ENCODE results near the gene FMO1. TPM values are rescaled to one million over a fixed set of nuclear protein-coding genes. Genes with fewer than 3 reads are reported as not detected.

FMO1 gene
- total RNA-seq, 1 experiment from 2014 or later = not detected

DNA sequence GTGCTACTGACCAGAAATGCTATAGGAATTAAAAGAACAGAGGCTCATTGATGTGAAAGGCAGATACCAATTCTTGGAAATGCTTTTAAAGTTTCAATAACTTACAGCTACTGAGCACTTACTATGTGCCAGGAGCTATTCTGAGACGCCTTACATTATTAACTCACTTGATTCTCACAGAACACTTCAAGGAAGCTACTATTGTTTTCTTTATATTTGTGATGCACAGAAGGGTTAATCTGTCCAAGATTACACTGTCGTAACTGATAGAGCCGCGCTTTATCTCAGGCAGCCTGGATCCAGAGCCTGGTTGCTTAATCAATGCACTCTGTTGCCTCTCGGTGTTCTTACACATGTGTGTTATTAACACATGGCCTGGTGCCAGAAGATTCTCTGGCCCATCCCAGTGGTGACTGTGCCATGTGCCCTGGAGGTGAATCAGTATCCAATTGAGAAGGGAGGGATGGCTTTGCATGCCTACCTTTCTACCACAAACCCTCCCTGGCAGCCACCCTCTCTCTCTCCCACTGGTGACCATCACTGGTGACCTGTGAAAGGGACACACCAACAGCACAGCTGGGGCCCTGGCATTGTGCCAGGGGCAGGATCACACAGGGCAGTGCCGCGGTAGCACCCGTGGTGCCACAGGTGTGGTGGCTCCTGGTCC is 8.8 kb downstream of the FMO1 start:
- no TSS peak for BruUV-seq (replicated peaks)
- CTCF ChIA-PET = no interaction called here

DNA sequence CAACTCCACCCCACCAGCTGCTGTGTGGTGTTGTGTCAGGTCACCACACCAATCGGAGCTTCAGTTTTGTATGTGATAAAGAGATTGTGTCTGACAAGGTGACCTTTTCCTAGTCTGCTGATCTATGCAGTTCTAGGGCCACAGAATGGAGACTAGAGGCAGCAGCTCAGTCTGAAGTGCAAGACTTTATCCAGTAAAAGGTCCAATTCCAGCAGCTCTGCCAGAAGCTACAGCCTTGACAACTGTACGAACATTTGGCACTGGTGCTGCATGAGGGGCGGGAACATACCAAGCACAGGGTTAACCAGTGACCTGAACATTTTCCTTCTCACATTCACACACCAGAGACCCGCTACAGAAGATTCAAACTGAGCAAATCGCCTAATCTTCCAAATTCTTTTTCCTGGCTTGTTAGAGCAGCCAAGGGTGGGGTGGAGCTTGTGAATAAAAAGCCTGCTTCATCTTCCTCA is 9.3 kb downstream of the FMO1 start:
- Histone ChIP-seq H3K79me2 (ENCODE audit: low read depth) (no peaks in the 10 kb centered on the region), H2AFZ (no peak overlapping the region), H3K4me3 (no peak overlapping the region), H3K36me3 (ENCODE audit: low read depth) (no peaks in the 10 kb centered on the region), H3K27ac (no peak overlapping the region), H3K9me2 (ENCODE audit: insufficient read depth) (no peaks in the 10 kb centered on the region), H3K4me2 (no peak overlapping the region), H3F3A (ENCODE audit: insufficient read depth, low read depth) (no peaks in the 10 kb centered on the region), H3K4me1 (replicated peaks; ENCODE audit: insufficient read depth) (no peaks in the 10 kb centered on the region), H4K20me1 (ENCODE audit: insufficient read depth) (no peaks in the 10 kb centered on the region), H3K9me3 (ENCODE audit: insufficient read depth, low read depth) (no peaks in the 10 kb centered on the region), H3K27me3 (ENCODE audit: insufficient read depth, low read depth) (peaks cover 2% of the 10 kb centered on the region)
- no peak for DNase-seq
- intact Hi-C loops (cut with micrococcal nuclease; ENCODE audit: unreplicated experiment) = loop anchor here (10.0 kb wide), 1 partner anchor 147 kb away; no protein-coding TSS in a partner anchor
- ChIA-PET CTCF (no interaction called here), POLR2A (ENCODE audit: unreplicated experiment) (no interaction called here)
- no peak for TF ChIP-seq EZH2 (IDR thresholded peaks at IDR 0.05; ENCODE audit: low read depth)
- TF ChIP-seq, protein P1, sequence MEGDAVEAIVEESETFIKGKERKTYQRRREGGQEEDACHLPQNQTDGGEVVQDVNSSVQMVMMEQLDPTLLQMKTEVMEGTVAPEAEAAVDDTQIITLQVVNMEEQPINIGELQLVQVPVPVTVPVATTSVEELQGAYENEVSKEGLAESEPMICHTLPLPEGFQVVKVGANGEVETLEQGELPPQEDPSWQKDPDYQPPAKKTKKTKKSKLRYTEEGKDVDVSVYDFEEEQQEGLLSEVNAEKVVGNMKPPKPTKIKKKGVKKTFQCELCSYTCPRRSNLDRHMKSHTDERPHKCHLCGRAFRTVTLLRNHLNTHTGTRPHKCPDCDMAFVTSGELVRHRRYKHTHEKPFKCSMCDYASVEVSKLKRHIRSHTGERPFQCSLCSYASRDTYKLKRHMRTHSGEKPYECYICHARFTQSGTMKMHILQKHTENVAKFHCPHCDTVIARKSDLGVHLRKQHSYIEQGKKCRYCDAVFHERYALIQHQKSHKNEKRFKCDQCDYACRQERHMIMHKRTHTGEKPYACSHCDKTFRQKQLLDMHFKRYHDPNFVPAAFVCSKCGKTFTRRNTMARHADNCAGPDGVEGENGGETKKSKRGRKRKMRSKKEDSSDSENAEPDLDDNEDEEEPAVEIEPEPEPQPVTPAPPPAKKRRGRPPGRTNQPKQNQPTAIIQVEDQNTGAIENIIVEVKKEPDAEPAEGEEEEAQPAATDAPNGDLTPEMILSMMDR (conservative IDR thresholded peaks at IDR 0.05) = no peak
- no TSS peak for BruUV-seq (replicated peaks)

More for the DNA sequence above, 8.8 kb downstream of the FMO1 start:
- H4K20me1 ChIP-seq (ENCODE audit: insufficient read depth) = no peaks in the 10 kb centered on the region
- POLR2A ChIA-PET (ENCODE audit: unreplicated experiment) = no interaction called here
- no peaks in the 10 kb centered on the region for H3K4me1 ChIP-seq (replicated peaks; ENCODE audit: insufficient read depth)
- DNase-seq = no peak
- no peaks in the 10 kb centered on the region for H3K9me2 ChIP-seq (ENCODE audit: insufficient read depth)
- no peak overlapping the region for H3K27ac ChIP-seq
- no peaks in the 10 kb centered on the region for H3K36me3 ChIP-seq (ENCODE audit: low read depth)
- H3K4me2 ChIP-seq = no peak overlapping the region
- H3K4me3 ChIP-seq = no peak overlapping the region
- TF ChIP-seq EZH2 (IDR thresholded peaks at IDR 0.05; ENCODE audit: low read depth) = no peak
- TF ChIP-seq, protein P1 (conservative IDR thresholded peaks at IDR 0.05) = no peak
- peaks cover 5% of the 10 kb centered on the region for H3K27me3 ChIP-seq (ENCODE audit: insufficient read depth, low read depth)
- H2AFZ ChIP-seq = no peak overlapping the region
- intact Hi-C loops (cut with micrococcal nuclease; ENCODE audit: unreplicated experiment) = loop anchor here (10.0 kb wide), 1 partner anchor 148 kb away; no protein-coding TSS in a partner anchor
- no peaks in the 10 kb centered on the region for H3K9me3 ChIP-seq (ENCODE audit: insufficient read depth, low read depth)
- no peaks in the 10 kb centered on the region for H3F3A ChIP-seq (ENCODE audit: insufficient read depth, low read depth)
- H3K79me2 ChIP-seq (ENCODE audit: low read depth) = no peaks in the 10 kb centered on the region

DNA sequence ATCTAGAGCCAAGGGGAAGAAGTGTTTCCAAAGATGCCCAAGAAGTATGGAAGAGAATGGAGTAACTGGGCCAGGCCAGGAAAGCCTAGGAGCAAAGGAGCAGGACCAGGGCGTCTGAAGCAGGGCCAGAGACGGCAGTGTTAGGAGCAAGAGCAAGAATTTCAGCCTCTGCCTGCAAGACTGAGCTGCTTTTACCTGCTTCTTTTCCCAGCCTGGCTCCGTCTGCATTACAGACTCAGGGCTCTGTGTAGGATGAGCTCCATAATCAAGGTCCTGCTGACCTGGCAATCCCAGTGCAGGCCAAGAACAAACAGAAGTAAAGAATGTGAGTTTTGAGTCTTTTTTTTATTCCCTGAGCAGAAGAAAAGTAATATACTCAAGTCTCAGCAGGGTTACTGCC is 10.1 kb downstream of the FMO1 start:
- H3K79me2 ChIP-seq (ENCODE audit: low read depth) = no peaks in the 10 kb centered on the region
- H4K20me1 ChIP-seq (ENCODE audit: insufficient read depth) = no peaks in the 10 kb centered on the region
- intact Hi-C loops (cut with micrococcal nuclease; ENCODE audit: unreplicated experiment) = loop anchor here (10.0 kb wide), 1 partner anchor 146 kb away; no protein-coding TSS in a partner anchor
- no peak overlapping the region for H3K4me3 ChIP-seq
- H2AFZ ChIP-seq = no peak overlapping the region
- H3K9me2 ChIP-seq (ENCODE audit: insufficient read depth) = no peaks in the 10 kb centered on the region
- CTCF ChIA-PET = no interaction called here
- no peak for DNase-seq
- no peak overlapping the region for H3K4me2 ChIP-seq
- TF ChIP-seq, protein P1 (conservative IDR thresholded peaks at IDR 0.05) = no peak
- no peak for TF ChIP-seq EZH2 (IDR thresholded peaks at IDR 0.05; ENCODE audit: low read depth)
- BruUV-seq (replicated peaks) = no TSS peak
- H3F3A ChIP-seq (ENCODE audit: insufficient read depth, low read depth) = no peaks in the 10 kb centered on the region
- no peak overlapping the region for H3K27ac ChIP-seq
- H3K4me1 ChIP-seq (replicated peaks; ENCODE audit: insufficient read depth) = no peaks in the 10 kb centered on the region
- no peaks in the 10 kb centered on the region for H3K9me3 ChIP-seq (ENCODE audit: insufficient read depth, low read depth)
- POLR2A ChIA-PET (ENCODE audit: unreplicated experiment) = no interaction called here
- no peaks in the 10 kb centered on the region for H3K36me3 ChIP-seq (ENCODE audit: low read depth)
- no peaks in the 10 kb centered on the region; the same call in 1 of the 2 replicates for H3K27me3 ChIP-seq (ENCODE audit: insufficient read depth, low read depth)
